Measurements from ENCODE around the gene ANO8. TPM values are rescaled to one million over a fixed set of nuclear protein-coding genes. Genes with fewer than 3 reads are reported as not detected.
A peak's percentile ranks its signal among the peaks of the same experiment; 100 is the strongest.
"Not testable (repeated sequence)": the region's sequence is repeated elsewhere in the genome, so short reads cannot be mapped to it uniquely, and the experiment has no call there.

ANO8 gene
- total RNA-seq, 1 donor from 2014 or later, result 8.3 TPM

- DNase-seq, result no peak
Measured at GRCh38 chr19:17300992-17301619, 33.5 kb downstream of the ANO8 start.

GRCh38 chr19:17296976-17297375 lies 37.7 kb downstream of the ANO8 start:
- DNase-seq (no peak), ATAC-seq (ENCODE audit: poor library complexity) (no peak)
- intact Hi-C loops (cut with DNase I), result loop anchor here (10.0 kb wide), 1 partner anchor 88 kb away; no protein-coding TSS in a partner anchor

More at GRCh38 chr19:17300992-17301619, 33.5 kb downstream of the ANO8 start:
- intact Hi-C loops (cut with DNase I), result no loop called here
- no peak for ATAC-seq (ENCODE audit: poor library complexity)

GRCh38 chr19:17296273-17296672 lies 38.4 kb downstream of the ANO8 start:
- intact Hi-C loops (cut with DNase I), result loop anchor here (10.0 kb wide), 1 partner anchor 89 kb away; no protein-coding TSS in a partner anchor
- ATAC-seq (ENCODE audit: poor library complexity), result no peak
- DNase-seq, result no peak

GRCh38 chr19:17295551-17295950 lies 39.1 kb downstream of the ANO8 start:
- ATAC-seq (ENCODE audit: poor library complexity); DNase-seq: not testable (repeated sequence)
- intact Hi-C loops (cut with DNase I), result loop anchor here (10.0 kb wide), 1 partner anchor 89 kb away; no protein-coding TSS in a partner anchor

- intact Hi-C loops (cut with DNase I), result loop anchor here (10.0 kb wide), 1 partner anchor 91 kb away; no protein-coding TSS in a partner anchor
- no peak for ATAC-seq (ENCODE audit: poor library complexity)
- peak; percentile 58 for DNase-seq
Measured at GRCh38 chr19:17294051-17294891, 40.4 kb downstream of the ANO8 start.

GRCh38 chr19:17293605-17294004 lies 41.0 kb downstream of the ANO8 start:
- intact Hi-C loops (cut with DNase I), result loop anchor here (10.0 kb wide), 1 partner anchor 91 kb away; no protein-coding TSS in a partner anchor

GRCh38 chr19:17292301-17293074 lies 42.2 kb downstream of the ANO8 start:
- peak; percentile 91 for ATAC-seq (ENCODE audit: poor library complexity)
- intact Hi-C loops (cut with DNase I), result loop anchor here (10.0 kb wide), 1 partner anchor 92 kb away; no protein-coding TSS in a partner anchor
- peak; percentile 86 for DNase-seq

More at GRCh38 chr19:17293605-17294004, 41.0 kb downstream of the ANO8 start:
- ATAC-seq (ENCODE audit: poor library complexity) (no peak), DNase-seq (no peak)

- peak; percentile 58 for ATAC-seq (ENCODE audit: poor library complexity)
- intact Hi-C loops (cut with DNase I), result no loop called here
- DNase-seq, result peak; percentile 86
Measured at GRCh38 chr19:17289489-17289888, 45.2 kb downstream of the ANO8 start.

- ATAC-seq (ENCODE audit: poor library complexity) (no peak), DNase-seq (no peak)
- intact Hi-C loops (cut with DNase I), result no loop called here
Measured at GRCh38 chr19:17286752-17287151, 47.9 kb downstream of the ANO8 start.

GRCh38 chr19:17286263-17286662 lies 48.4 kb downstream of the ANO8 start:
- ATAC-seq (ENCODE audit: poor library complexity) (no peak), DNase-seq (no peak)
- intact Hi-C loops (cut with DNase I), result no loop called here

- no peak for ATAC-seq (ENCODE audit: poor library complexity)
- intact Hi-C loops (cut with DNase I), result no loop called here
- DNase-seq, result no peak
Measured at GRCh38 chr19:17285415-17286135, 49.1 kb downstream of the ANO8 start.

GRCh38 chr19:17283504-17283996 lies 51.1 kb downstream of the ANO8 start:
- DNase-seq (no peak), ATAC-seq (ENCODE audit: poor library complexity) (no peak)
- intact Hi-C loops (cut with DNase I), result loop anchor here (5.0 kb wide), 2 partner anchors 81 to 216 kb away; no protein-coding TSS in a partner anchor

GRCh38 chr19:17282488-17283125 lies 52.0 kb downstream of the ANO8 start:
- ATAC-seq (ENCODE audit: poor library complexity) (peak; percentile 96), DNase-seq (peak; percentile 91)
- intact Hi-C loops (cut with DNase I), result loop anchor here (5.0 kb wide), 2 partner anchors 80 to 215 kb away; no protein-coding TSS in a partner anchor

- DNase-seq (peak; percentile 60), ATAC-seq (ENCODE audit: poor library complexity) (peak; percentile 48)
- intact Hi-C loops (cut with DNase I), result loop anchor here (5.0 kb wide), 2 partner anchors 79 to 214 kb away; no protein-coding TSS in a partner anchor
Measured at GRCh38 chr19:17281391-17282304, 53.0 kb downstream of the ANO8 start, which contains the start of gene ANKLE1. TSS of gene ANKLE1 (plus strand) at chr19:17281901. CDS start at chr19:17281921, 20 bp downstream.

GRCh38 chr19:17279436-17279835 lies 55.2 kb downstream of the ANO8 start:
- intact Hi-C loops (cut with DNase I), result no loop called here
- ATAC-seq (ENCODE audit: poor library complexity), result no peak
- no peak for DNase-seq

GRCh38 chr19:17275441-17276175 lies 59.0 kb downstream of the ANO8 start:
- DNase-seq (no peak), ATAC-seq (ENCODE audit: poor library complexity) (no peak)
- intact Hi-C loops (cut with DNase I), result no loop called here
